CD4-positive, CD25-positive, alpha-beta regulatory T cell (primary cell): ENCODE results near the gene DCST2. TPM values are rescaled to one million over a fixed set of nuclear protein-coding genes. Genes with fewer than 3 reads are reported as not detected.
A peak's percentile ranks its signal among the peaks of the same experiment; 100 is the strongest.

Experiments used
- ATAC-seq, 2 donors: fragments of 150-1000 bp; cut with Tn5 transposase; one replicate each; pipeline ENCODE4 v1.10.0; 2021; ENCODE audit warnings: low read depth in 2 of 2, moderate number of reproducible peaks in 2 of 2, moderate library complexity in 1 of 2
- DNase-seq, 3 donors: peaks; one replicate each; pipeline versions ENCODE4 v3.0.0 to v3.0.0-alpha.2; 2012 to 2022; ENCODE audit warnings: mixed read lengths in 1 of 3
- H3K27ac ChIP-seq: one replicate; pipeline ENCODE4 v1.7.0; 2013; ENCODE audit warnings: mild to moderate bottlenecking, low read length; ENCODE audit not compliant: insufficient read depth, poor library complexity, severe bottlenecking
- H3K27me3 ChIP-seq: one replicate; pipeline ENCODE4 v1.7.0; 2013; ENCODE audit warnings: low read length; ENCODE audit not compliant: control insufficient read depth, insufficient read depth
- H3K36me3 ChIP-seq: one replicate; pipeline ENCODE4 v1.7.0; 2013; ENCODE audit warnings: mild to moderate bottlenecking, low read length, moderate library complexity; ENCODE audit not compliant: control insufficient read depth, insufficient read depth
- H3K4me1 ChIP-seq: 2 replicates; pipeline ENCODE4 v1.7.0; 2013; ENCODE audit warnings: mild to moderate bottlenecking, low read length; ENCODE audit not compliant: insufficient read depth, control insufficient read depth, poor library complexity, severe bottlenecking
- H3K4me3 ChIP-seq: one replicate; pipeline ENCODE4 v1.7.0; 2013; ENCODE audit warnings: low read depth, mild to moderate bottlenecking, low read length, moderate library complexity
- H3K9me3 ChIP-seq, 2 experiments: 1 replicate in 1 of 2; 2 replicates in 1 of 2; pipeline ENCODE4 v1.7.0; 2013; ENCODE audit warnings: low read length in 2 of 2, mild to moderate bottlenecking in 1 of 2, moderate library complexity in 1 of 2; ENCODE audit not compliant: control insufficient read depth in 2 of 2
- H3K27ac Mint-ChIP-seq, 3 donors: one replicate each; pipeline ENCODE4 v1.8.0; 2020 to 2022; ENCODE audit warnings: mild to moderate bottlenecking in 3 of 3, mixed read lengths in 3 of 3, moderate library complexity in 2 of 3
- H3K27me3 Mint-ChIP-seq: one replicate; pipeline ENCODE4 v1.8.0; 2022; ENCODE audit warnings: mild to moderate bottlenecking, mixed read lengths
- H3K36me3 Mint-ChIP-seq: one replicate; pipeline ENCODE4 v1.8.0; 2020; ENCODE audit warnings: mixed read lengths
- H3K4me1 Mint-ChIP-seq, 4 donors: one replicate each; pipeline ENCODE4 v1.8.0; 2020 to 2022; ENCODE audit warnings: mixed read lengths in 4 of 4, mild to moderate bottlenecking in 1 of 4
- H3K4me3 Mint-ChIP-seq, 4 donors: one replicate each; pipeline ENCODE4 v1.8.0; 2020 to 2022; ENCODE audit warnings: mild to moderate bottlenecking in 4 of 4, mixed read lengths in 4 of 4, moderate library complexity in 3 of 4
- H3K9me3 Mint-ChIP-seq, 7 donors: one replicate each; pipeline ENCODE4 v1.8.0; 2020 to 2022; ENCODE audit warnings: mixed read lengths in 7 of 7, mild to moderate bottlenecking in 3 of 7, moderate library complexity in 2 of 7
- polyA plus RNA-seq, 4 donors: library from polyadenylated mRNA; unstranded; fragments of 300-500 nt; fragmentation: Illumina TruSeq; gene quantifications; one replicate each; pipeline ENCODE4 v1.2.3, GENCODE V29; 2021
- total RNA-seq: library from RNA; stranded (reverse); gene quantifications from one replicate; pipeline ENCODE4 v1.2.3, GENCODE V29; 2022

Gene DCST2
- total and polyA plus RNA-seq, 5 donors from 2014 or later: 1.4 TPM; not detected in 4

GRCh38 chr1:155050560-155051341 lies 17.2 kb upstream of the DCST2 start, which contains the start of gene ADAM15:
Gene ADAM15, plus strand, starts transcription at chr1:155051316. Its CDS starts 71 bp downstream, at chr1:155051387.
- peak within 1 kb of the TSS; percentile 85 to 90 (median 86) for H3K27ac Mint-ChIP-seq
- peaks cover 0 to 28% (median 16%) of the 10 kb centered on the region in 4 donors for H3K4me1 Mint-ChIP-seq
- H3K36me3 ChIP-seq: no peaks in the 10 kb centered on the region
- no peaks in the 10 kb centered on the region for H3K9me3 Mint-ChIP-seq
- peak within 1 kb of the TSS; percentile 51 for H3K4me3 ChIP-seq
- H3K4me1 ChIP-seq: peaks cover 25% of the 10 kb centered on the region
- H3K9me3 ChIP-seq: no peaks in the 10 kb centered on the region
- H3K36me3 Mint-ChIP-seq: no peaks in the 10 kb centered on the region
- peak; percentile 76 to 78 (median 78) for DNase-seq
- H3K27me3 ChIP-seq: no peaks in the 10 kb centered on the region
- H3K4me3 Mint-ChIP-seq: peak within 1 kb of the TSS; percentile 86 to 94 (median 88)
- peak within 1 kb of the TSS; percentile 72 for H3K27ac ChIP-seq
- H3K27me3 Mint-ChIP-seq: no peaks in the 10 kb centered on the region
- ATAC-seq: peak; percentile 75 to 82

- peaks cover 3 to 28% (median 19%) of the 10 kb centered on the region in 4 donors for H3K4me1 Mint-ChIP-seq
- Histone ChIP-seq H3K27me3 (no peaks in the 10 kb centered on the region), H3K9me3 (no peaks in the 10 kb centered on the region), H3K27ac (peak overlapping the region; percentile 72), H3K36me3 (no peaks in the 10 kb centered on the region), H3K4me1 (peaks cover 25% of the 10 kb centered on the region), H3K4me3 (peak overlapping the region; percentile 51)
- H3K27ac Mint-ChIP-seq: peak overlapping the region in 2 of 3 donors; percentile 64 to 85
- DNase-seq (no peak), ATAC-seq (no peak)
- no peaks in the 10 kb centered on the region for H3K9me3 Mint-ChIP-seq
- no peaks in the 10 kb centered on the region for H3K36me3 Mint-ChIP-seq
- H3K27me3 Mint-ChIP-seq: no peaks in the 10 kb centered on the region
- H3K4me3 Mint-ChIP-seq: peak overlapping the region; percentile 84 to 93 (median 88)
These were observed 16.3 kb upstream of the DCST2 start for GRCh38 chr1:155049651-155050559.

- no peak for DNase-seq
- Mint-ChIP-seq H3K9me3 (no peaks in the 10 kb centered on the region), H3K4me3 (peak overlapping the region in 3 of 4 donors; percentile 38 to 86 (median 84)), H3K4me1 (peaks cover 4 to 29% (median 21%) of the 10 kb centered on the region in 4 donors), H3K27ac (peak overlapping the region in 1 of 3 donors; percentile 64), H3K27me3 (no peaks in the 10 kb centered on the region), H3K36me3 (no peaks in the 10 kb centered on the region)
- Histone ChIP-seq H3K27me3 (no peaks in the 10 kb centered on the region), H3K36me3 (no peaks in the 10 kb centered on the region), H3K4me3 (no peak overlapping the region), H3K9me3 (no peaks in the 10 kb centered on the region), H3K27ac (no peak overlapping the region), H3K4me1 (peaks cover 25% of the 10 kb centered on the region)
- no peak for ATAC-seq
These were observed 15.1 kb upstream of the DCST2 start for GRCh38 chr1:155048449-155049334.

- Mint-ChIP-seq H3K27ac (no peak overlapping the region), H3K9me3 (no peaks in the 10 kb centered on the region), H3K4me3 (peak overlapping the region in 2 of 4 donors; percentile 3 to 54), H3K27me3 (no peaks in the 10 kb centered on the region), H3K36me3 (no peaks in the 10 kb centered on the region), H3K4me1 (peaks cover 4 to 10% (median 7%) of the 10 kb centered on the region in 4 donors)
- Histone ChIP-seq H3K27ac (no peak overlapping the region), H3K36me3 (no peaks in the 10 kb centered on the region), H3K4me1 (no peaks in the 10 kb centered on the region), H3K4me3 (no peak overlapping the region), H3K27me3 (no peaks in the 10 kb centered on the region), H3K9me3 (no peaks in the 10 kb centered on the region)
- DNase-seq: peak; percentile 50 to 78 (median 70)
- peak; percentile 80 to 82 for ATAC-seq
These were observed 11.5 kb upstream of the DCST2 start for GRCh38 chr1:155044812-155045657.

GRCh38 chr1:155044365-155044764 lies 10.8 kb upstream of the DCST2 start:
- Histone ChIP-seq H3K27ac (no peak overlapping the region), H3K27me3 (no peaks in the 10 kb centered on the region), H3K4me3 (no peak overlapping the region), H3K4me1 (no peaks in the 10 kb centered on the region), H3K9me3 (no peaks in the 10 kb centered on the region), H3K36me3 (no peaks in the 10 kb centered on the region)
- ATAC-seq (no peak), DNase-seq (no peak)
- Mint-ChIP-seq H3K4me1 (peaks cover 4 to 10% (median 5%) of the 10 kb centered on the region in 4 donors), H3K27me3 (no peaks in the 10 kb centered on the region), H3K9me3 (no peaks in the 10 kb centered on the region), H3K4me3 (peak overlapping the region in 1 of 4 donors; percentile 54), H3K27ac (no peak overlapping the region), H3K36me3 (no peaks in the 10 kb centered on the region)

GRCh38 chr1:155043793-155044192 lies 10.2 kb upstream of the DCST2 start:
- no peaks in the 10 kb centered on the region for H3K9me3 ChIP-seq
- H3K27me3 Mint-ChIP-seq: no peaks in the 10 kb centered on the region
- H3K27ac Mint-ChIP-seq: no peak overlapping the region
- H3K36me3 Mint-ChIP-seq: no peaks in the 10 kb centered on the region
- H3K9me3 Mint-ChIP-seq: no peaks in the 10 kb centered on the region
- H3K36me3 ChIP-seq: no peaks in the 10 kb centered on the region
- ATAC-seq (no peak), DNase-seq (no peak)
- no peaks in the 10 kb centered on the region for H3K27me3 ChIP-seq
- peaks cover 4 to 10% (median 5%) of the 10 kb centered on the region in 4 donors for H3K4me1 Mint-ChIP-seq
- H3K27ac ChIP-seq: no peak overlapping the region
- no peak overlapping the region for H3K4me3 ChIP-seq
- no peak overlapping the region for H3K4me3 Mint-ChIP-seq
- H3K4me1 ChIP-seq: no peaks in the 10 kb centered on the region
